Activated T-cell treated with anti-CD3 and anti-CD28 coated beads, Interleukin-2, amount 50 U/mL, for 48 hours (primary cell): ENCODE measurements around the gene CDH12.

ENCODE experiments used
- DNase-seq, 2 experiments: peaks; one replicate each; pipeline ENCODE4 v3.0.0-alpha.2; 2020

CDH12 gene

DNA sequence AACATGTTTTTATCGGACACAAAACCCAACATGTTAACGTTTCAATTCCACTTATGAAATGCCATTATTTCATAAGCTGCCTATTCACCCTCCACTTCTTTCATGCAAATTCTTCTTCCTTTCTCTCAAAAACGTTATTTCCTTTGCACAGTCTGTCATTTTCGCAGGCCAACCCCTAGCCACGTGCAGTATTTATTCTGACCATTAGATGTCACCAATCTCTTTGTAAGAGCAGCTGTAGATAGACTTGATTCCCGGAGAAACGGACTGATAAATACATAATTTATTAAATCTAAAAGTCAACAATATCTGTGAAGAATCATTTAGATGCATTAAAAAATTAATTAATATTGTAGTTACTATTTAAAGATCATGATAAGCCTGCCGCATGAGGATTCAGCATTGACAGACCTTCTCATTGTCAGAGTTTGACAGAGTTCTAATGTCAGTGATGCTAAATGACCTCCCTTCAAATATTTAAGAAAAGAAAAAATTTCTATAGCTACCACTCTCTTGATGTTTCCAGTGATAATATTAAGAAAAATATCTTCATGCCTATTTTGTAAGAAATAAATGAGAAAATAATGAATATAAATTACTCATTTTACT lies 933.6 kb downstream of the CDH12 start:
- DNase-seq: no peak

DNA sequence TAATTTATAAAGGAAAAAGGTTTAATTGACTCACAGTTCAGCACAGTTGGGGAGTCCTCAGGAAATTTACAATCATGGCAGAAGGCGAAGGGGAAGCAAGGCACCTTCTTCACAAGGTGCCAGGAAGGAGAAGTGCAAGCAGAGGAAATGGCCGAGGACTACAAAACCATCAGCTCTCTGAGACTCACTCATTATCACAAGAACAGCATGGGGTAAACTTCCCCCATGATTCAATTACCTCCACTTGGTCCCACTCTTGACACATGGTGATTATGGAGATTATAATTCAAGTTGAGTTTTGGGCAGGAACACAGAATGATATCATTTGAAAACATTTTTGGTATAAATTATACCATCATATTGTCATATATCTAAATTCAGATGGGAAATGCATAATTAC lies 934.7 kb downstream of the CDH12 start:
- no peak for DNase-seq

- DNase-seq: no peak
These were observed 942.4 kb downstream of the CDH12 start for GRCh38 chr5:21910731-21911130.

DNA sequence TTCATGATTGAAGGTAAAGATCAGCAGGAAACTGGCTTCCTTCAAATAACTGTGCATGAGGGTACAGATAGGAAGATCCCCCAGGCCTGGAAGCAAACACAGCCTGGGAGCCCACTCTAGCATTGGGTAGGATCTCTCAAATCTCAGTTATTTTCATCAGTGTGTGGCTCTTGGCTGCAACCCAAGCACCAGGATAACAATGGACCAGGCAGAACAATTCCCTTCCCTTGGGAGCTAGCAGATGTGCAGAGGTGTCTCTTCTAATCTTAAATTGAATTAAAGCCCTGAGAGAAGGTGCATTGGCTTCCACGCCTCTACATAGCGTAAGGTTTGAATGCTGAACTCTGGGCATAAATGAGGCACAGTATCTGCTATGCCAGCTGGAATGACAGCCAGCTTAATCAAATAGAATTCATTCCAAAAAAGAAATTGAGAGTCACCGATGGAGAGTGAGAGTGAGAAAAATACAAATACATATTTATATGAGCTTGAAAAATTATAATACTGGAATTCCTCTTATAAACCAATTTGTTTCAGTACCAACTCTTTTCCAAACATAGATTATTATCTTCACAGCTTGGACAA lies 957.3 kb downstream of the CDH12 start:
- DNase-seq: no peak

DNA sequence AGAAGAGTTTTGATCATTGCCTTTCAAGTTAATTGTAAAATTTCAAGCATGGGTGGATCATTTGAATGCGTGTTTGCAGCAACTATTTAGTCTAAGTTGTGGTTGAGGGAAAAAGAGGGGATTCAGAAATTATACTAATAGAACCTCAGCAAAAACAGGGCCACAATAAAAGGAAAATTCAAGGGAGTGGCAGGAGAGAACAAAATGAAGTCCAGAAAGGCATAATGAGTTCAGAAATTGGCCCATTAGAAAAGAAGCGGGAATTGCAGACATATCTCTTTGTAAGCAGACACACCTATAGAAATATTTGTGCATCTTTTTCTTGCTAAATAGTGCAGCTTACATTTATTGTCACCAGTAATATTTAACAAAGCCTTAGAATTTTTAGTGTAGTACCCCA lies 960.0 kb downstream of the CDH12 start:
- DNase-seq: no peak

- DNase-seq: no peak
These were observed 963.6 kb downstream of the CDH12 start for GRCh38 chr5:21889581-21889980.

- DNase-seq: no peak
These were observed 970.9 kb downstream of the CDH12 start for GRCh38 chr5:21882074-21882745.

DNA sequence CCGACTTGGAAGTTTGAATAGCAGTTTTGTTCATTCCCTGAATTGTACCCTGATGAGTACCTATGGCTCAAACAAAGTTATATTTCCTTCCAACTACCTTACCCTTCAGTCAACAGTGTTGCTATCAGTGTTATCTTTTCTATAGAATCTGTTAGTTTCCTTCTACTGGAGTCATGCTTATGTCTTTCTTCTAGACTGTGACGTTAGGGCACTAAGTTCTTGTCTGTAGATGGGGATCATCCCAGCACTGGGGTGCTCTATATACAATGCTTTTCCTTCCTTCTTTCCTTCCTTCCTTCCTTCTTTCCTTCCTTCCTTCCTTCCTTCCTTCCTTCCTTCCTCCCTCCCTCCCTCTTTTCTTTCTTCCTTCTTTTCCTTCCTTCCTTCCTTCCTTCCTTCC lies 973.0 kb downstream of the CDH12 start:
- DNase-seq: no peak

GRCh38 chr5:21862986-21863385 lies 990.2 kb downstream of the CDH12 start:
- DNase-seq: no peak

DNA sequence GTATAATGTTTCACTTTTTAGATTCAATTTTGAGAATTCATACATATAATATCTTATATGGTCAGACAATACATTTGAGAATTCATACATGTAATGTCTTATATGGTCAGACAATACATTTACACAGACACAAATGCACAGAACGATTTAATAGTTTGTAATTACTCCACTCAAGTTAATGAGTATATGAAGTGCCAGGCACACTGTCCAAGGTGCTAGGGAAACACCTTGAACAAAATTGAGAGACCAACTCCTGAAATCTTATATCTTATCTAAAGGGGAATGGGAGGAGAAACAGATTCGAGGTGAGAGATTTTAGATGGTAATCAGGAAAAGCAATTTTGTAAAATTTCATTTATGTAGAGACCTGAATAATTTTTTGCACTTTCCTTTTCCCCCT lies 994.7 kb downstream of the CDH12 start:
- no peak for DNase-seq

GRCh38 chr5:21856987-21857386 lies 996.2 kb downstream of the CDH12 start:
- no peak for DNase-seq

DNA sequence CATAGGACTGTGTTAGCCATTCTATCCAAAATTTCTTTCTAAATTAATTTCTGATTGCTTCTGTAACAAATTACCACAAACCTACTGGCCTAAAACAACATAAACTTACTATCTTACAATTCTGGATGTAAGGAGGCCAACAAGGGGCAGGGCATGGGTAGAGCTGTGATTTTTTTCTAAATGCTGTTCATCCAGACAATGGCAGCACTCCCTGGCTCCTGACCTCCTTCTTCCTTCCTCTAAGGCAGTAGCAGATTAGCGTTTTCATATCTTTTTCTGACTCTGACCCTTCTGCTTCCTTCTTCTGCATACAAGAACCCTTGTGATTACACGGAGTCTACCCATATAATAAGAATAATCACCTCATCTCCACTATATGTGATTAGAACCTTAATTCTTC lies 1005.8 kb downstream of the CDH12 start:
- DNase-seq: no peak

DNA sequence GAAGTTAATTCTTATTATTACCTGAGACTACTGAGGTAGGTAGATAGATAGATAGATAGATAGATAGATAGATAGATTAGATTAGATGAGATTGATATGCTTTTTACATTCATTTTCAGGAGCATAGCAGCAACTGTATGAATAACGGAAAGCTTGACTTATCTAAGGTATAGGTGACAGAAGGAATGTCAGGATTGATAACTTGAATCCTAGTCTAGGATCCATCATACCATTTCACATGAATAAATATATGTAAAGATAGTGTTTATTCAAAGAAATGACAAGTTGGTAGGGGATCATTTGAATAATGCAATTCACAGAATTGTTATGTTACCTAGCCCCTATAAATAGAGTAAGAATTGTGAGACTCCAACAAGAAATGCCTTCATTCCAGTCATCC lies 1008.2 kb downstream of the CDH12 start:
- DNase-seq: no peak

DNA sequence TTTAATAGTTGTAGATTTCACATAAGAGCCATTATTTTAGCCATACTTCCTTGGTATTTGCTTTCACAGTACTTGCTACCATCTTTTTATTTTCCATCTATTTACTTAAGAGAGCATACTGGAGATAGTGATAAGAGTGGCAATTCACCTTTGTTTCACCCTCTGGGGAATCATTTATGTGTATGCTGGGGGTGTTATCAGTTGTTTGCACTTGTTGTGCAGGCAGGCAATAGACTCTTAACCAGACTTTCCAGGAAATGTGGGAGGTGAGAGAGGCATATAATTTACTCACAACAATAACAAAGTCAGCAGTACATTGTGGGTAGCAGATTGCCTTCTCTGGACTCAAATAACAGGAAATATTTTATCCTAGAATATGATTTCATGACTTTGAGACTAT lies 1018.3 kb downstream of the CDH12 start:
- DNase-seq: no peak

DNA sequence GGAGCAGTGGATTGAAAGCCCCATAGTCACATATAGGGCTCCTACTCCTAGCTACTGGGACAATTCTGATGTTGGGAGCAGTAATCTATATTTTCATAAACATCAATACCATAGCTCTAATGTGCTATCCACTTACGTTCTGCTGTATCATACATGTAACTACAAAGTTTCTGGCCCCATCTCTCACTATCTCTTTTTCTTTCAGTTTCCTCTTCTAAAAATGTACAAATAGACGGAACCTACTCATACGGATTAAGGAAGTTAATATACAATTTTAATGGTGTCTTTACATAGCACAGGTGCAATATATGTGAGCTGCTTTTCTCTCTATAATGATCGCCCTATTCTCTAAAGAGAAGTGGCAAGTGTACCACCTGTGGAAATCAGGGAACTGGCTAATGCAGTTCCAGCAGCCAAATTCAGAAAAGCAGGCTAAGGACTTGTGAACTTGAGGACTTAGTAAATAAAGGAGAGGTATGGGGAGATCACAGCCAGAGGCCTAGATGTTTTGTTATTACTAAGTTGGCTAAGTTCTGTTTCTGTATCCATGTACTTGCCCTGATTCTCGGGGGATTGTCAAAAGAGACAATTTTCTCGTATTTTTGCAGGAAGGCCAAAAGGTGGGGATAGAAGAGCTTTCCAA lies 1021.9 kb downstream of the CDH12 start:
- no peak for DNase-seq

- DNase-seq: no peak
These were observed 1026.3 kb downstream of the CDH12 start for GRCh38 chr5:21826884-21827283.

DNA sequence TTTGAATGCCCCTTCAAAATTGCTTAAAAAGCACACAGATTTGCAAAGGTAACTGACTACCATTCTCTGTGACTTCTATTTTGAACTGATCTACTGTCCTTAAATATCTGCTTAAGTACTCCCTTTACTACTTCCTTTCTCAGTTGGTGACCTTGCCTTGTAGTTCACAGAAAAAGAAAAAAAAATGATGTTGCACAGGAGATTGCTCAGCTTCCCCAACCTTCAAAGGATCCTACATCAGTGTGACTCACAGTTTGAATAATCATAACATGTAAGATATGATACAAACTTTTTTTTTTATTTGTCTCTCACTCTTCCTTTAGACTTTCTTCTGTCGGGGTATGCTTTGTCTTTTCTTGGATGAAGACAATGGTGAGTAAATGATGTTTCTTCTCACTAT lies 1029.6 kb downstream of the CDH12 start:
- DNase-seq: no peak

GRCh38 chr5:21823076-21823574 lies 1030.0 kb downstream of the CDH12 start:
- DNase-seq: no peak

- DNase-seq: no peak
These were observed 1032.6 kb downstream of the CDH12 start for GRCh38 chr5:21820527-21820926.

DNA sequence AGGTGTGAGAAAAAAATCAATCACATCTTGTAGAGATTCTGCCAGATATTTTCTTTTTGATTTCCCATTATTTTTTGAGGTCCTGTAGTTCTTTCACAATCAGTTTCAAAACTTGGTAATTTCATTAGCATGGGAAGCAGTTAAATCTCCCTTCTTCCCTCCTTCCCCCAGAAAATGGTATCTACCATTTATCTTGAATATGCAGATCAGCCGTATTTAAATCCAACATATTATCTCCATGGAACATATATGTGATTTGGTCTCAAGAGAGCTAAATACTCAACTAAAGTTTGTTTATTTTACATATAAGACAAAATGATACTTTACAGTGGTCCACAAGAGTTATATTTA lies 1034.8 kb downstream of the CDH12 start:
- no peak for DNase-seq

- no peak for DNase-seq
These were observed 1035.3 kb downstream of the CDH12 start for GRCh38 chr5:21817668-21818369.

- no peak for DNase-seq
These were observed 1042.3 kb downstream of the CDH12 start for GRCh38 chr5:21810737-21811316.

- no peak for DNase-seq
These were observed 1043.5 kb downstream of the CDH12 start for GRCh38 chr5:21809611-21810010.
